HFFc6 (cell line): ENCODE results near the gene MMP13. TPM values are rescaled to one million over a fixed set of nuclear protein-coding genes. Genes with fewer than 3 reads are reported as not detected.

Experiments used
- DNase-seq: peaks from one replicate; pipeline ENCODE4 v3.0.0-alpha.2; 2018
- H3K27ac Mint-ChIP-seq: 2 replicates; pipeline ENCODE4 v1.8.0; 2020; ENCODE audit warnings: mild to moderate bottlenecking, mixed read lengths
- H3K27me3 Mint-ChIP-seq: 2 replicates; pipeline ENCODE4 v1.8.0; 2021; ENCODE audit warnings: mild to moderate bottlenecking, moderate library complexity, mixed read lengths; ENCODE audit not compliant: insufficient read depth
- H3K36me3 Mint-ChIP-seq: 2 replicates; pipeline ENCODE4 v1.8.0; 2021; ENCODE audit warnings: low read depth, mixed read lengths
- H3K4me1 Mint-ChIP-seq: 2 replicates; pipeline ENCODE4 v1.8.0; 2020; ENCODE audit warnings: low read depth, mixed read lengths
- H3K4me3 Mint-ChIP-seq: 2 replicates; pipeline ENCODE4 v1.8.0; 2020; ENCODE audit warnings: mild to moderate bottlenecking, moderate library complexity, mixed read lengths
- H3K9me3 Mint-ChIP-seq: 2 replicates; pipeline ENCODE4 v1.8.0; 2020; ENCODE audit warnings: mild to moderate bottlenecking, mixed read lengths
- total RNA-seq, 6 experiments: library from RNA; stranded (reverse); fragmentation: NEBNext Ultra II Directional; extraction: Animal tissue kit (Norgen Biotek cat#: 25700); gene quantifications; 2 replicates in 1 of 6; 3 replicates in 5 of 6; pipeline ENCODE4 v1.2.3, GENCODE V29; 2021
- TF ChIP-seq, protein P1 (sequence below): fragments of 200-600 bp; sonication (generic); IDR thresholded peaks from 2 replicates; pipeline ENCODE4 v1.5.0; 2021; ENCODE audit warnings: antibody characterized with exemption, mild to moderate bottlenecking

The MMP13 gene
- total RNA-seq, 6 experiments from 2014 or later, result not detected

GRCh38 chr11:102935514-102935913 lies 20.0 kb downstream of the MMP13 start:
- H3K36me3 Mint-ChIP-seq, result no peaks in the 10 kb centered on the region
- no peak for DNase-seq
- H3K27me3 Mint-ChIP-seq, result no peaks in the 10 kb centered on the region; the same call in none of the 2 replicates
- no peak overlapping the region for H3K4me3 Mint-ChIP-seq
- no peaks in the 10 kb centered on the region for H3K9me3 Mint-ChIP-seq
- TF ChIP-seq, protein P1, sequence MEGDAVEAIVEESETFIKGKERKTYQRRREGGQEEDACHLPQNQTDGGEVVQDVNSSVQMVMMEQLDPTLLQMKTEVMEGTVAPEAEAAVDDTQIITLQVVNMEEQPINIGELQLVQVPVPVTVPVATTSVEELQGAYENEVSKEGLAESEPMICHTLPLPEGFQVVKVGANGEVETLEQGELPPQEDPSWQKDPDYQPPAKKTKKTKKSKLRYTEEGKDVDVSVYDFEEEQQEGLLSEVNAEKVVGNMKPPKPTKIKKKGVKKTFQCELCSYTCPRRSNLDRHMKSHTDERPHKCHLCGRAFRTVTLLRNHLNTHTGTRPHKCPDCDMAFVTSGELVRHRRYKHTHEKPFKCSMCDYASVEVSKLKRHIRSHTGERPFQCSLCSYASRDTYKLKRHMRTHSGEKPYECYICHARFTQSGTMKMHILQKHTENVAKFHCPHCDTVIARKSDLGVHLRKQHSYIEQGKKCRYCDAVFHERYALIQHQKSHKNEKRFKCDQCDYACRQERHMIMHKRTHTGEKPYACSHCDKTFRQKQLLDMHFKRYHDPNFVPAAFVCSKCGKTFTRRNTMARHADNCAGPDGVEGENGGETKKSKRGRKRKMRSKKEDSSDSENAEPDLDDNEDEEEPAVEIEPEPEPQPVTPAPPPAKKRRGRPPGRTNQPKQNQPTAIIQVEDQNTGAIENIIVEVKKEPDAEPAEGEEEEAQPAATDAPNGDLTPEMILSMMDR, result peak; percentile 54
- peaks cover 6% of the 10 kb centered on the region for H3K4me1 Mint-ChIP-seq
- no peak overlapping the region for H3K27ac Mint-ChIP-seq

GRCh38 chr11:102934735-102935134 lies 20.8 kb downstream of the MMP13 start:
- Mint-ChIP-seq H3K4me1 (no peaks in the 10 kb centered on the region), H3K4me3 (no peak overlapping the region), H3K9me3 (no peaks in the 10 kb centered on the region), H3K27me3 (no peaks in the 10 kb centered on the region; the same call in none of the 2 replicates), H3K36me3 (no peaks in the 10 kb centered on the region), H3K27ac (no peak overlapping the region)
- TF ChIP-seq, protein P1, result no peak
- no peak for DNase-seq

- Mint-ChIP-seq H3K36me3 (no peaks in the 10 kb centered on the region), H3K9me3 (no peaks in the 10 kb centered on the region), H3K27me3 (no peaks in the 10 kb centered on the region; the same call in none of the 2 replicates), H3K4me3 (no peak overlapping the region), H3K4me1 (no peaks in the 10 kb centered on the region), H3K27ac (no peak overlapping the region)
- TF ChIP-seq, protein P1, result no peak
- no peak for DNase-seq
Observed at GRCh38 chr11:102933627-102934026, 21.9 kb downstream of the MMP13 start.

GRCh38 chr11:102932678-102933077 lies 22.9 kb downstream of the MMP13 start:
- TF ChIP-seq, protein P1, result no peak
- H3K4me3 Mint-ChIP-seq, result no peak overlapping the region
- H3K27me3 Mint-ChIP-seq, result no peaks in the 10 kb centered on the region; the same call in none of the 2 replicates
- no peak for DNase-seq
- H3K9me3 Mint-ChIP-seq, result no peaks in the 10 kb centered on the region
- no peak overlapping the region for H3K27ac Mint-ChIP-seq
- H3K4me1 Mint-ChIP-seq, result no peaks in the 10 kb centered on the region
- no peaks in the 10 kb centered on the region for H3K36me3 Mint-ChIP-seq

DNA sequence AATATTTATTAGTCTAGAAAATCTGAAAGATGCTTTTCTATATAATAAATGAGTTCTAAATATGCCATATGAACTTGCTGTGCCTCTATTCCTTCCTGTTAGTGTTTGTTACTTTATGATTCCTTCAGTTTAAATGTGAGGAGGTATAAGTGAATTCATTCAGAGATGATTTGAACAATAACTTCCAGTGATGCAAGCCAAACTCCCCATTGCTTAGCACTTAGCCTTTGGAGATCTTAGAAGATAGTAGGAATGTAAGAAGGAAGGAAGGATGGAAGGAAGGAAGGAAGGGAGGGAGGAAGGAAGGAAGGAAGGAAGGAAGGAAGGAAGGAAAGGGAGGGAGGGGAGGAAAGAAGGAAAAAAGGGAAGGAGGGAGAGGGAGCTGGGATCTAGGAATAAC lies 25.1 kb downstream of the MMP13 start:
- no peak for DNase-seq
- H3K27me3 Mint-ChIP-seq, result no peaks in the 10 kb centered on the region; the same call in none of the 2 replicates
- no peak overlapping the region for H3K27ac Mint-ChIP-seq
- H3K4me3 Mint-ChIP-seq, result no peak overlapping the region
- no peaks in the 10 kb centered on the region for H3K9me3 Mint-ChIP-seq
- TF ChIP-seq, protein P1, result no peak
- H3K4me1 Mint-ChIP-seq, result no peaks in the 10 kb centered on the region; the same call in 1 of the 2 replicates
- H3K36me3 Mint-ChIP-seq, result no peaks in the 10 kb centered on the region

GRCh38 chr11:102929972-102930371 lies 25.6 kb downstream of the MMP13 start:
- Mint-ChIP-seq H3K27ac (no peak overlapping the region), H3K9me3 (no peaks in the 10 kb centered on the region), H3K4me1 (peaks cover 5% of the 10 kb centered on the region), H3K27me3 (no peaks in the 10 kb centered on the region; the same call in none of the 2 replicates), H3K36me3 (no peaks in the 10 kb centered on the region), H3K4me3 (no peak overlapping the region)
- no peak for DNase-seq
- TF ChIP-seq, protein P1, result no peak
